GM21526 (cell line): ENCODE results near the gene ECE1.

Experiments
- ATAC-seq: cut with Tn5 transposase; IDR thresholded peaks from one replicate; pipeline ENCODE4 v1.9.1; 2021; ENCODE audit warnings: moderate library complexity; ENCODE audit not compliant: unreplicated experiment, low FRiP score

The ECE1 gene

GRCh38 chr1:21325731-21326387 lies 35.6 kb upstream of the ECE1 start:
- ATAC-seq, result no peak

- ATAC-seq, result no peak
Observed at GRCh38 chr1:21325231-21325718, 35.0 kb upstream of the ECE1 start.

GRCh38 chr1:21324368-21325141 lies 34.3 kb upstream of the ECE1 start:
- ATAC-seq, result no peak

GRCh38 chr1:21323091-21323490 lies 32.8 kb upstream of the ECE1 start:
- no peak for ATAC-seq

GRCh38 chr1:21322681-21323016 lies 32.4 kb upstream of the ECE1 start:
- no peak for ATAC-seq

- no peak for ATAC-seq
Observed at GRCh38 chr1:21321963-21322680, 31.9 kb upstream of the ECE1 start.

- ATAC-seq, result no peak
Observed at GRCh38 chr1:21320410-21321108, 30.3 kb upstream of the ECE1 start.

- ATAC-seq, result no peak
Observed at GRCh38 chr1:21319447-21320407, 29.5 kb upstream of the ECE1 start.

- ATAC-seq, result no peak
Observed at GRCh38 chr1:21318714-21319159, 28.5 kb upstream of the ECE1 start.

- ATAC-seq, result no peak
Observed at GRCh38 chr1:21318057-21318713, 27.9 kb upstream of the ECE1 start.

GRCh38 chr1:21317690-21318043 lies 27.4 kb upstream of the ECE1 start:
- ATAC-seq, result no peak

- no peak for ATAC-seq
Observed at GRCh38 chr1:21317035-21317689, 26.9 kb upstream of the ECE1 start.

- ATAC-seq, result no peak
Observed at GRCh38 chr1:21314743-21315396, 24.6 kb upstream of the ECE1 start.

- ATAC-seq, result no peak
Observed at GRCh38 chr1:21313886-21314721, 23.8 kb upstream of the ECE1 start.

GRCh38 chr1:21313203-21313885 lies 23.1 kb upstream of the ECE1 start:
- no peak for ATAC-seq

- ATAC-seq, result no peak
Observed at GRCh38 chr1:21312407-21312992, 22.2 kb upstream of the ECE1 start.
